Neural cell (in vitro differentiated cells): Measurements from ENCODE around the gene KBTBD6. TPM values are rescaled to one million over a fixed set of nuclear protein-coding genes. Genes with fewer than 3 reads are reported as not detected.

Experiments
- H2AFZ ChIP-seq: fragments of 200-600, 300-800 bp; sonication (generic), shearing (Covaris generic); 2 replicates; pipeline ENCODE4 v1.6.0; 2014; ENCODE audit warnings: low read depth, mild to moderate bottlenecking, antibody characterized with exemption, low read length, moderate library complexity
- H3F3A ChIP-seq: fragments of 200-600 bp; shearing (Covaris generic); 2 replicates; pipeline ENCODE4 v1.6.1; 2016; ENCODE audit warnings: mild to moderate bottlenecking, moderate library complexity, mixed read lengths, antibody characterized with exemption, low read length; ENCODE audit not compliant: insufficient read depth, poor library complexity, severe bottlenecking
- H3K27ac ChIP-seq: fragments of 200-600, 300-800 bp; sonication (generic), shearing (Covaris generic); 2 replicates; pipeline ENCODE4 v1.5.1; 2014; ENCODE audit warnings: mild to moderate bottlenecking, low read length, moderate library complexity
- H3K27me3 ChIP-seq: fragments of 300-800, 200-600 bp; sonication (generic), shearing (Covaris generic); 2 replicates; pipeline ENCODE4 v1.6.0; 2014; ENCODE audit warnings: mild to moderate bottlenecking, low read depth, low read length, moderate library complexity; ENCODE audit not compliant: insufficient read depth
- H3K36me3 ChIP-seq: fragments of 300-800, 200-600 bp; sonication (generic), shearing (Covaris generic); 2 replicates; pipeline ENCODE4 v1.5.1; 2014; ENCODE audit warnings: mild to moderate bottlenecking, antibody characterized with exemption, low read length, moderate library complexity; ENCODE audit not compliant: insufficient read depth
- H3K4me2 ChIP-seq: fragments of 300-800, 200-600 bp; sonication (generic), shearing (Covaris generic); 2 replicates; pipeline ENCODE4 v1.6.0; 2014; ENCODE audit warnings: mild to moderate bottlenecking, low read length
- H3K4me3 ChIP-seq: fragments of 300-800, 200-600 bp; sonication (generic), shearing (Covaris generic); 2 replicates; pipeline ENCODE4 v1.5.1; 2014; ENCODE audit warnings: mild to moderate bottlenecking, low read length, moderate library complexity
- H3K79me2 ChIP-seq: fragments of 200-600 bp; shearing (Covaris generic); replicated peaks from 2 replicates; pipeline ENCODE4 v1.6.0; 2014; ENCODE audit warnings: mild to moderate bottlenecking, low read length, moderate library complexity; ENCODE audit not compliant: insufficient read depth
- H3K9ac ChIP-seq: fragments of 300-800, 200-600 bp; sonication (generic), shearing (Covaris generic); 2 replicates; pipeline ENCODE4 v1.6.1; 2016; ENCODE audit warnings: mild to moderate bottlenecking, low read length, mixed read lengths
- H3K9me2 ChIP-seq: fragments of 200-600 bp; shearing (Covaris generic); 2 replicates; pipeline ENCODE4 v1.6.1; 2016; ENCODE audit warnings: mild to moderate bottlenecking, low read length, mixed read lengths; ENCODE audit not compliant: insufficient read depth
- H3K9me3 ChIP-seq: fragments of 200-600, 300-800 bp; sonication (generic), shearing (Covaris generic); 2 replicates; pipeline ENCODE4 v1.6.1; 2016; ENCODE audit warnings: mild to moderate bottlenecking, mixed run types, low read length, moderate library complexity, mixed read lengths
- H4K20me1 ChIP-seq: fragments of 200-600 bp; shearing (Covaris generic); 2 replicates; pipeline ENCODE4 v1.6.1; 2016; ENCODE audit warnings: mild to moderate bottlenecking, mixed run types; ENCODE audit not compliant: insufficient read depth
- EP300 ChIP-seq: fragments of 450-650 bp; conservative IDR thresholded peaks from 2 replicates; pipeline ENCODE4 v1.6.1; 2014; ENCODE audit warnings: antibody characterized with exemption, mild to moderate bottlenecking, moderate library complexity; ENCODE audit not compliant: poor library complexity, severe bottlenecking
- EZH2 ChIP-seq: fragments of 200-600, 300-800 bp; shearing (Covaris generic), sonication (generic); IDR thresholded peaks from 2 replicates; pipeline ENCODE4 v1.6.1; 2014; ENCODE audit warnings: antibody characterized with exemption, low read length, borderline replicate concordance, mild to moderate bottlenecking; ENCODE audit not compliant: insufficient read depth, poor library complexity, severe bottlenecking
- MXI1 ChIP-seq: fragments of 450-650 bp; conservative IDR thresholded peaks from 2 replicates; pipeline ENCODE4 v1.6.1; 2014; ENCODE audit warnings: antibody characterized with exemption, mild to moderate bottlenecking; ENCODE audit not compliant: poor library complexity, severe bottlenecking
- POLR2AphosphoS5 ChIP-seq: IDR thresholded peaks from 2 replicates; pipeline ENCODE4 v1.6.1; 2012
- RAD21 ChIP-seq: fragments of 450-650 bp; conservative IDR thresholded peaks from 2 replicates; pipeline ENCODE4 v1.6.1; 2014; ENCODE audit warnings: antibody characterized with exemption, mild to moderate bottlenecking, moderate library complexity
- SMC3 ChIP-seq: fragments of 450-650 bp; conservative IDR thresholded peaks from 2 replicates; pipeline ENCODE4 v1.6.1; 2014; ENCODE audit warnings: antibody characterized with exemption, mild to moderate bottlenecking, moderate library complexity; ENCODE audit not compliant: poor library complexity
- TAF1 ChIP-seq: IDR thresholded peaks from 2 replicates; pipeline ENCODE4 v1.6.1; 2012; ENCODE audit warnings: low read depth
- polyA plus RNA-seq: library from polyadenylated mRNA; depleted of rRNA; stranded (reverse); fragments of >200 nt; gene quantifications from 2 replicates; pipeline ENCODE4 v1.2.3, GENCODE V29; 2014
- TF ChIP-seq, protein P1 (sequence below): fragments of 450-650 bp; IDR thresholded peaks from 2 replicates; pipeline ENCODE4 v1.5.1; 2014; ENCODE audit warnings: antibody characterized with exemption, mild to moderate bottlenecking, moderate library complexity; ENCODE audit not compliant: poor library complexity, severe bottlenecking
- TF ChIP-seq, protein P2 (sequence below): IDR thresholded peaks from 2 replicates; pipeline ENCODE4 v1.6.1; 2012; ENCODE audit warnings: borderline replicate concordance

KBTBD6 gene
- polyA plus RNA-seq, 1 donor from 2014 or later, result 31.8 TPM

DNA sequence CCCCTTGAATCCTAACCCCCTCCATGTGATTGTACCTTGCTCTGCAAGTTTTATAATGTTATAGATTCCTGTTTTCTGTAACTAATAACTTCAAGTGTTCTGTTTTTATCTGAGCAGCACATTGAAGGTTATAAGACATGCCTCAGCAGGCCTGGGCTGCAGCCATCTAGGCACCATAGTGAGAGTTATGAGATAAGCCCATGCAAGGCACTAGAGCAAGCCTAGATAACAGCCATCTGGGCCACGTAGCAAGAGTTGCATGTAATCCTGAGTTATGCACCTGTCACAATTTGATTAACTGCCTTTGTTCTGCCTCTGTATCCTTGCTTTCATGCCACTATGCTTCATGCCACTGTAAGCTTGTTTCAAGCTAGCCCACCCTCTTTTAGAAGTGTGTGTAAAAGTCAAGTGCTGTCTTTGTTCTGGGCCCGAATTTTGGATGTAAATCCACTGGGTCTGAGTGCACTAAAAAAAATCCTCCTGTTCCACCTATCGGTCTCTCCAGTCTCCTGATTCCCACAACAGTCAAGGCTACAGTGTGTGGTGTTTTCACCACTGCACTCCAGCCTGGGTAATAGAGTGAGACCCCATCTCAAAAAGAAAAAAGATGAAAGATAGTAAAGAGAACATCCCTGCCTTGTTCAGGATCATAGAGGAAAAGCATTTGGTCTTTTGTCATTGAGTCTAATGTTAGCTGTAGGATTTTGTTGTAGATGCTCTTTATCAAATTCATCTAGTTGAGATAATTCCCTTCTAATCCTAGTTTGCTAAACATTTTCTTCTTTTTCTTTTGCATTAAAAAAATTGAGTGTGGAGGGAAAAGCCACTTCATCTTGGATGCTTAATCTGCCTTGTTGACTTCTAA lies 16.0 kb upstream of the KBTBD6 start:
- TF ChIP-seq EZH2 (no peak), POLR2AphosphoS5 (no peak), TAF1 (no peak), RAD21 (no peak), EP300 (no peak), SMC3 (no peak), MXI1 (no peak)
- TF ChIP-seq, protein P1, sequence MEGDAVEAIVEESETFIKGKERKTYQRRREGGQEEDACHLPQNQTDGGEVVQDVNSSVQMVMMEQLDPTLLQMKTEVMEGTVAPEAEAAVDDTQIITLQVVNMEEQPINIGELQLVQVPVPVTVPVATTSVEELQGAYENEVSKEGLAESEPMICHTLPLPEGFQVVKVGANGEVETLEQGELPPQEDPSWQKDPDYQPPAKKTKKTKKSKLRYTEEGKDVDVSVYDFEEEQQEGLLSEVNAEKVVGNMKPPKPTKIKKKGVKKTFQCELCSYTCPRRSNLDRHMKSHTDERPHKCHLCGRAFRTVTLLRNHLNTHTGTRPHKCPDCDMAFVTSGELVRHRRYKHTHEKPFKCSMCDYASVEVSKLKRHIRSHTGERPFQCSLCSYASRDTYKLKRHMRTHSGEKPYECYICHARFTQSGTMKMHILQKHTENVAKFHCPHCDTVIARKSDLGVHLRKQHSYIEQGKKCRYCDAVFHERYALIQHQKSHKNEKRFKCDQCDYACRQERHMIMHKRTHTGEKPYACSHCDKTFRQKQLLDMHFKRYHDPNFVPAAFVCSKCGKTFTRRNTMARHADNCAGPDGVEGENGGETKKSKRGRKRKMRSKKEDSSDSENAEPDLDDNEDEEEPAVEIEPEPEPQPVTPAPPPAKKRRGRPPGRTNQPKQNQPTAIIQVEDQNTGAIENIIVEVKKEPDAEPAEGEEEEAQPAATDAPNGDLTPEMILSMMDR, result no peak
- TF ChIP-seq, protein P2, sequence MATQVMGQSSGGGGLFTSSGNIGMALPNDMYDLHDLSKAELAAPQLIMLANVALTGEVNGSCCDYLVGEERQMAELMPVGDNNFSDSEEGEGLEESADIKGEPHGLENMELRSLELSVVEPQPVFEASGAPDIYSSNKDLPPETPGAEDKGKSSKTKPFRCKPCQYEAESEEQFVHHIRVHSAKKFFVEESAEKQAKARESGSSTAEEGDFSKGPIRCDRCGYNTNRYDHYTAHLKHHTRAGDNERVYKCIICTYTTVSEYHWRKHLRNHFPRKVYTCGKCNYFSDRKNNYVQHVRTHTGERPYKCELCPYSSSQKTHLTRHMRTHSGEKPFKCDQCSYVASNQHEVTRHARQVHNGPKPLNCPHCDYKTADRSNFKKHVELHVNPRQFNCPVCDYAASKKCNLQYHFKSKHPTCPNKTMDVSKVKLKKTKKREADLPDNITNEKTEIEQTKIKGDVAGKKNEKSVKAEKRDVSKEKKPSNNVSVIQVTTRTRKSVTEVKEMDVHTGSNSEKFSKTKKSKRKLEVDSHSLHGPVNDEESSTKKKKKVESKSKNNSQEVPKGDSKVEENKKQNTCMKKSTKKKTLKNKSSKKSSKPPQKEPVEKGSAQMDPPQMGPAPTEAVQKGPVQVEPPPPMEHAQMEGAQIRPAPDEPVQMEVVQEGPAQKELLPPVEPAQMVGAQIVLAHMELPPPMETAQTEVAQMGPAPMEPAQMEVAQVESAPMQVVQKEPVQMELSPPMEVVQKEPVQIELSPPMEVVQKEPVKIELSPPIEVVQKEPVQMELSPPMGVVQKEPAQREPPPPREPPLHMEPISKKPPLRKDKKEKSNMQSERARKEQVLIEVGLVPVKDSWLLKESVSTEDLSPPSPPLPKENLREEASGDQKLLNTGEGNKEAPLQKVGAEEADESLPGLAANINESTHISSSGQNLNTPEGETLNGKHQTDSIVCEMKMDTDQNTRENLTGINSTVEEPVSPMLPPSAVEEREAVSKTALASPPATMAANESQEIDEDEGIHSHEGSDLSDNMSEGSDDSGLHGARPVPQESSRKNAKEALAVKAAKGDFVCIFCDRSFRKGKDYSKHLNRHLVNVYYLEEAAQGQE, result no peak
- no peaks in the 10 kb centered on the region for H3K27me3 ChIP-seq
- H3F3A ChIP-seq, result no peaks in the 10 kb centered on the region
- H2AFZ ChIP-seq, result no peak overlapping the region
- H3K79me2 ChIP-seq, result no peaks in the 10 kb centered on the region
- H3K9ac ChIP-seq, result no peak overlapping the region
- peaks cover 8% of the 10 kb centered on the region for H3K9me3 ChIP-seq
- no peaks in the 10 kb centered on the region for H3K9me2 ChIP-seq
- peaks cover 4% of the 10 kb centered on the region for H3K36me3 ChIP-seq
- H3K4me2 ChIP-seq, result no peak overlapping the region
- no peak overlapping the region for H3K27ac ChIP-seq
- H4K20me1 ChIP-seq, result no peaks in the 10 kb centered on the region
- H3K4me3 ChIP-seq, result no peak overlapping the region

GRCh38 chr13:41145136-41145908 lies 12.7 kb upstream of the KBTBD6 start:
- H3K27me3 ChIP-seq, result no peaks in the 10 kb centered on the region
- no peak overlapping the region for H3K4me2 ChIP-seq
- H3F3A ChIP-seq, result no peaks in the 10 kb centered on the region
- H3K27ac ChIP-seq, result no peak overlapping the region
- no peaks in the 10 kb centered on the region for H3K79me2 ChIP-seq
- peaks cover 8% of the 10 kb centered on the region for H3K9me3 ChIP-seq
- H3K9me2 ChIP-seq, result no peaks in the 10 kb centered on the region
- TF ChIP-seq, protein P2, result no peak
- TF ChIP-seq MXI1, result no peak
- TF ChIP-seq, protein P1, result no peak
- TF ChIP-seq TAF1, result no peak
- TF ChIP-seq EZH2, result no peak
- TF ChIP-seq EP300, result no peak
- TF ChIP-seq SMC3, result no peak
- TF ChIP-seq POLR2AphosphoS5, result no peak
- peaks cover 4% of the 10 kb centered on the region for H3K36me3 ChIP-seq
- no peaks in the 10 kb centered on the region for H4K20me1 ChIP-seq
- H3K4me3 ChIP-seq, result no peak overlapping the region
- no peak overlapping the region for H3K9ac ChIP-seq
- no peak overlapping the region for H2AFZ ChIP-seq
